Brain microvascular endothelial cell (primary cell): ENCODE measurements around the gene ACAA2.
A peak's percentile ranks its signal among the peaks of the same experiment; 100 is the strongest.

Experiments
- DNase-seq: peaks from one replicate; pipeline ENCODE4 v3.0.0-alpha.2; 2020
- H3K27ac ChIP-seq: fragments of 250-450 bp; sonication (Bioruptor Pico); 2 replicates; pipeline ENCODE4 v1.5.1; 2020; ENCODE audit warnings: mild to moderate bottlenecking, moderate library complexity
- H3K27me3 ChIP-seq: fragments of 250-450 bp; sonication (Bioruptor Pico); replicated peaks from 2 replicates; pipeline ENCODE4 v1.5.1; 2020; ENCODE audit warnings: mild to moderate bottlenecking
- H3K36me3 ChIP-seq: fragments of 250-450 bp; sonication (Bioruptor Pico); replicated peaks from 2 replicates; pipeline ENCODE4 v1.5.1; 2020; ENCODE audit warnings: mild to moderate bottlenecking
- H3K4me3 ChIP-seq: 2 replicates; pipeline ENCODE4 v1.5.1; 2011; ENCODE audit warnings: low read depth, mild to moderate bottlenecking, control low read depth, low read length, moderate library complexity
- CTCF ChIP-seq: IDR thresholded peaks from 2 replicates; pipeline ENCODE4 v1.5.1; 2011; ENCODE audit warnings: low read depth, mild to moderate bottlenecking, moderate library complexity, low read length, control low read depth, inconsistent platforms; ENCODE audit errors: missing control alignments
- in situ Hi-C: cut with HindIII; loops from 2 replicates; pipeline ENCODE4 v1.10.0; 2017; ENCODE audit warnings: low sequenced_read_pairs, low pct_ligation_motif_present

The ACAA2 gene

GRCh38 chr18:49858309-49859020, 45.1 kb upstream of the ACAA2 start:
- H3K4me3 ChIP-seq = no peak overlapping the region
- H3K36me3 ChIP-seq = no peaks in the 10 kb centered on the region
- H3K27ac ChIP-seq = no peak overlapping the region
- peak; percentile 65 for DNase-seq
- no peaks in the 10 kb centered on the region for H3K27me3 ChIP-seq
- in situ Hi-C loops = no loop called here
- TF ChIP-seq CTCF = peak; percentile 94

- in situ Hi-C loops = no loop called here
- peak; percentile 43 for TF ChIP-seq CTCF
- Histone ChIP-seq H3K27ac (no peak overlapping the region), H3K4me3 (no peak overlapping the region), H3K36me3 (no peaks in the 10 kb centered on the region), H3K27me3 (no peaks in the 10 kb centered on the region)
- no peak for DNase-seq
Observed at GRCh38 chr18:49857708-49858107, 44.4 kb upstream of the ACAA2 start.

- Histone ChIP-seq H3K27ac (no peak overlapping the region), H3K27me3 (no peaks in the 10 kb centered on the region), H3K4me3 (no peak overlapping the region), H3K36me3 (no peaks in the 10 kb centered on the region)
- in situ Hi-C loops = no loop called here
- TF ChIP-seq CTCF = no peak
- DNase-seq = no peak
Observed at GRCh38 chr18:49856496-49856895, 43.2 kb upstream of the ACAA2 start.

GRCh38 chr18:49855711-49856415, 42.5 kb upstream of the ACAA2 start:
- Histone ChIP-seq H3K27ac (no peak overlapping the region), H3K27me3 (no peaks in the 10 kb centered on the region), H3K4me3 (no peak overlapping the region), H3K36me3 (no peaks in the 10 kb centered on the region)
- no peak for TF ChIP-seq CTCF
- no peak for DNase-seq
- in situ Hi-C loops = no loop called here

GRCh38 chr18:49854681-49855080, 41.3 kb upstream of the ACAA2 start:
- no peak for TF ChIP-seq CTCF
- no peak for DNase-seq
- H3K27me3 ChIP-seq = no peaks in the 10 kb centered on the region
- no peak overlapping the region for H3K27ac ChIP-seq
- no peaks in the 10 kb centered on the region for H3K36me3 ChIP-seq
- H3K4me3 ChIP-seq = no peak overlapping the region
- in situ Hi-C loops = no loop called here

GRCh38 chr18:49853436-49853835, 40.1 kb upstream of the ACAA2 start:
- TF ChIP-seq CTCF = no peak

More at GRCh38 chr18:49853436-49853835, 40.1 kb upstream of the ACAA2 start:
- in situ Hi-C loops = no loop called here
- no peak overlapping the region for H3K27ac ChIP-seq
- no peaks in the 10 kb centered on the region for H3K36me3 ChIP-seq
- no peak overlapping the region for H3K4me3 ChIP-seq
- no peak for DNase-seq
- no peaks in the 10 kb centered on the region for H3K27me3 ChIP-seq
